Thyroid gland (tissue), 4 donors: ENCODE results near the gene KRTAP9-4. TPM values are rescaled to one million over a fixed set of nuclear protein-coding genes. Genes with fewer than 3 reads are reported as not detected.
"Not testable (repeated sequence)": the region's sequence is repeated elsewhere in the genome, so short reads cannot be mapped to it uniquely, and the experiment has no call there.

Source experiments
- DNase-seq, 2 donors: peaks; one replicate each; pipeline ENCODE4 v3.0.0-alpha.2; 2019
- H3K27ac ChIP-seq, 3 donors: fragments of 200-600 bp; sonication (generic); 1 replicate in 2 of 3; 2 replicates in 1 of 3; pipeline ENCODE4 v1.5.1; 2016 to 2019; ENCODE audit warnings: mild to moderate bottlenecking in 1 of 3, moderate library complexity in 1 of 3
- H3K27me3 ChIP-seq: fragments of 200-600 bp; sonication (generic); one replicate; pipeline ENCODE4 v1.5.1; 2019
- H3K36me3 ChIP-seq, 2 donors: fragments of 200-600 bp; sonication (generic); one replicate each; pipeline ENCODE4 v1.5.1; 2016 to 2019
- H3K4me1 ChIP-seq, 2 donors: fragments of 200-600 bp; sonication (generic); one replicate each; pipeline ENCODE4 v1.5.1; 2017 to 2019
- H3K4me3 ChIP-seq, 3 donors: fragments of 200-600 bp; sonication (generic); replicated peaks in 1 of 3; 1 replicate in 2 of 3; 2 replicates in 1 of 3; pipeline ENCODE4 v1.5.1; 2016; ENCODE audit warnings: mild to moderate bottlenecking in 1 of 3
- H3K9me3 ChIP-seq: fragments of 200-600 bp; sonication (generic); one replicate; pipeline ENCODE4 v1.5.1; 2017
- POLR2A ChIP-seq, 2 donors: fragments of 450-650 bp; IDR thresholded peaks; one replicate each; pipeline ENCODE4 v1.6.1; 2017; ENCODE audit warnings: antibody characterized with exemption in 2 of 2, mild to moderate bottlenecking in 2 of 2, moderate library complexity in 1 of 2
- WGBS, 2 donors: methylation state at CpG; one replicate each; pipeline ENCODE4 v1.1.5; 2017; 5-methylcytosine and 5-hydroxymethylcytosine counted together
- intact Hi-C: fragments of 100-400 bp; cut with DNase I; formaldehyde crosslinking; loops from one replicate; pipeline ENCODE4 v1.15.1; 2023
- total RNA-seq, 4 donors: library from RNA; depleted of rRNA; stranded (reverse); fragments of >200 nt; gene quantifications; one replicate each; pipeline ENCODE4 v1.2.3, GENCODE V29; 2016
- TF ChIP-seq, protein P1 (sequence below), 6 experiments: fragments of 200-600 bp in 3 of 6; fragments of 450-650 bp in 3 of 6; sonication (generic) in 3 of 6; IDR thresholded peaks; one replicate each; pipeline ENCODE4 v1.5.1; 2016 to 2019; ENCODE audit warnings: antibody characterized with exemption in 6 of 6, mild to moderate bottlenecking in 2 of 6, inconsistent platforms in 1 of 6, moderate library complexity in 1 of 6

Gene KRTAP9-4, protein sequence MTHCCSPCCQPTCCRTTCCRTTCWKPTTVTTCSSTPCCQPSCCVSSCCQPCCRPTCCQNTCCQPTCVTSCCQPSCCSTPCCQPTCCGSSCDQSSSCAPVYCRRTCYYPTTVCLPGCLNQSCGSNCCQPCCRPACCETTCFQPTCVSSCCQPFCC
- total RNA-seq = not detected

GRCh38 chr17:41249637-41250240 lies at the start of gene KRTAP9-4:
KRTAP9-4 (plus strand) TSS chr17:41249687; CDS start chr17:41249721, 34 bp downstream.
- intact Hi-C loops, DNase-seq, H3K4me1 ChIP-seq, H3K36me3 ChIP-seq, H3K4me3 ChIP-seq, H3K27ac ChIP-seq, H3K27me3 ChIP-seq, H3K9me3 ChIP-seq: not testable (repeated sequence)
- WGBS, 2 donors = 75 to 77% methylated on average over 1 of the region's 2 CpGs

GRCh38 chr17:41211845-41212466 lies 37.5 kb upstream of the KRTAP9-4 start:
- Histone ChIP-seq H3K9me3 (no peaks in the 10 kb centered on the region), H3K4me1 (no peaks in the 10 kb centered on the region), H3K27me3 (no peaks in the 10 kb centered on the region), H3K4me3 (no peak overlapping the region), H3K36me3 (no peaks in the 10 kb centered on the region), H3K27ac (no peak overlapping the region)
- TF ChIP-seq, protein P1, sequence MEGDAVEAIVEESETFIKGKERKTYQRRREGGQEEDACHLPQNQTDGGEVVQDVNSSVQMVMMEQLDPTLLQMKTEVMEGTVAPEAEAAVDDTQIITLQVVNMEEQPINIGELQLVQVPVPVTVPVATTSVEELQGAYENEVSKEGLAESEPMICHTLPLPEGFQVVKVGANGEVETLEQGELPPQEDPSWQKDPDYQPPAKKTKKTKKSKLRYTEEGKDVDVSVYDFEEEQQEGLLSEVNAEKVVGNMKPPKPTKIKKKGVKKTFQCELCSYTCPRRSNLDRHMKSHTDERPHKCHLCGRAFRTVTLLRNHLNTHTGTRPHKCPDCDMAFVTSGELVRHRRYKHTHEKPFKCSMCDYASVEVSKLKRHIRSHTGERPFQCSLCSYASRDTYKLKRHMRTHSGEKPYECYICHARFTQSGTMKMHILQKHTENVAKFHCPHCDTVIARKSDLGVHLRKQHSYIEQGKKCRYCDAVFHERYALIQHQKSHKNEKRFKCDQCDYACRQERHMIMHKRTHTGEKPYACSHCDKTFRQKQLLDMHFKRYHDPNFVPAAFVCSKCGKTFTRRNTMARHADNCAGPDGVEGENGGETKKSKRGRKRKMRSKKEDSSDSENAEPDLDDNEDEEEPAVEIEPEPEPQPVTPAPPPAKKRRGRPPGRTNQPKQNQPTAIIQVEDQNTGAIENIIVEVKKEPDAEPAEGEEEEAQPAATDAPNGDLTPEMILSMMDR (IDR thresholded peaks at IDR 0.05) = no peak
- TF ChIP-seq POLR2A (IDR thresholded peaks at IDR 0.05) = no peak
- intact Hi-C loops = no loop called here
- 59 to 67% methylated on average over 1 of the region's 1 CpG for WGBS, 2 donors
- no peak for DNase-seq

DNA sequence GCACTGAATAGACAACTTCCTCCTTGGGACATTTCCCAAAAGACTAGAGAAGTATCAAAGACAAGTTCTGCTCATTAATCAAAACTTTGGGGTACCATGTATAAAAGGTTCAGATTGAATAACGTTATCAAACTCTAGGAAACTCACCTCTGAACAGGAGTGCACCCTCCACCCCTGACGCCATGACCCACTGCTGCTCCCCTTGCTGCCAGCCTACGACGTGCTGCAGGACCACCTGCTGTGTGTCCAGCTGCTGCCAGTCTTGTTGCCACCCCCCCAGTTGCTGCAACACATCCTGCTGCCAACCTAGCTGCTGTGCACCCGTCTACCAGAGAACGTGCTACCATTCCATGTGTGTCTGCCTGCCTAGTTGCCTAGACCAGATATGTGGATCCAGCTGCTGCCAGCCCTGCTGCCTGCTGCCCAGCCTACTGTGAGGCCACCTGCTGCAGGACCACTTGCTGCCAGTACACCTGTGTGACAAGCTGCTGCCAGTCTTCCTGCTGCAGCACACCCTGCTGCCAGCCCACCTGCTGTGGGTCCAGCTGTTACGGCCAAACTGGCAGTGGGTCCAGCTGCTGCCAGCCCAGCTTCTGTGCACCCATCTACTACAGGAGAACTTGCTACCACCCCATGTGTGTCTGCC lies 36.8 kb upstream of the KRTAP9-4 start:
- no peak overlapping the region for H3K27ac ChIP-seq
- TF ChIP-seq POLR2A (IDR thresholded peaks at IDR 0.05) = no peak
- TF ChIP-seq, protein P1 (IDR thresholded peaks at IDR 0.05) = no peak
- no peaks in the 10 kb centered on the region for H3K4me1 ChIP-seq
- intact Hi-C loops = no loop called here
- no peaks in the 10 kb centered on the region for H3K27me3 ChIP-seq
- no peak overlapping the region for H3K4me3 ChIP-seq
- WGBS, 2 donors = 79 to 82% methylated on average over 6 of the region's 7 CpGs
- no peaks in the 10 kb centered on the region for H3K9me3 ChIP-seq
- DNase-seq = no peak
- H3K36me3 ChIP-seq = no peaks in the 10 kb centered on the region

DNA sequence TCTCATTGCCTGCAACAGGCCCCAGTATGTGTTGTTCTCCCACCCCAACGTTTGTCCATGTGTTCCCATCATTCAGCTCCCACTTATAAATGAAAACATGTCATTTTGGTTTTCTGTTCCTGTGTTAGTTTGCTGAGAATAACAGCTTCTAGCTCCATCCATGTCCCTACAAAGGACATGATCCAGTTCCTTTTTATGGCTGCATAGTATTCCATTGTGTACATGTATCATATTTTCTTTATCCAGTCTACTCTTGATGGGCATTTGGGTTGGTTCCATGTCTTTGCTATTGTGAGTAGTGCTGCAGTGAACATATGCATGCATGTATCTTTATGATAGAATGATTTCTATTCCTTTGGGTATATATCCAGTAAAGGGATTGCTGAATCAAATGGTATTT lies 33.8 kb upstream of the KRTAP9-4 start:
- TF ChIP-seq, protein P1 (IDR thresholded peaks at IDR 0.05) = no peak
- no peak for TF ChIP-seq POLR2A (IDR thresholded peaks at IDR 0.05)
- no peaks in the 10 kb centered on the region for H3K9me3 ChIP-seq
- no peak overlapping the region for H3K4me3 ChIP-seq
- no peaks in the 10 kb centered on the region for H3K27me3 ChIP-seq
- H3K36me3 ChIP-seq = no peaks in the 10 kb centered on the region
- no peak for DNase-seq
- H3K27ac ChIP-seq = no peak overlapping the region
- 77 to 79% methylated on average over 1 of the region's 1 CpG for WGBS, 2 donors
- intact Hi-C loops = no loop called here
- H3K4me1 ChIP-seq = no peaks in the 10 kb centered on the region

DNA sequence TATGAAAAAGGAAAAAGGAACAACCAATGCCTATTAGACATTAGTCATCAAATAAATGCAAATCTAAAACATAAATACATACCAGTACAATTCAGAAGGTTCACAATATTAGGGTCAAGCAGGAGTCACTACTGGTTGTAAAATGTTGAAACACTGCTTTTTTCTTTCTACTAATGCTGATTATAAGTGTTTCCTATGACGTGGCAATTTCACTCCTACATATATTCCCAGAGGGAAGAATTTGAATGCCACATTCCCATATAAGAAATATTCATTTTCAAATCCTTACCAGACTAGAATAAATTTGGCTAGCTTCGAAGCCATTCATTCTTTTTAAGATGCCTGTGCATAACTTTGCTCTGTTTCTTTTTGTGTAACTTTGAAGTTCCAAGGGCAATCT lies 25.7 kb upstream of the KRTAP9-4 start:
- 76 to 77% methylated on average over 2 of the region's 2 CpGs for WGBS, 2 donors
- no peak overlapping the region for H3K27ac ChIP-seq
- no peak for DNase-seq
- TF ChIP-seq, protein P1 (IDR thresholded peaks at IDR 0.05) = no peak
- no peak for TF ChIP-seq POLR2A (IDR thresholded peaks at IDR 0.05)
- H3K4me3 ChIP-seq = no peak overlapping the region
- intact Hi-C loops = no loop called here
- no peaks in the 10 kb centered on the region for H3K27me3 ChIP-seq
- no peaks in the 10 kb centered on the region for H3K4me1 ChIP-seq
- H3K36me3 ChIP-seq = no peaks in the 10 kb centered on the region
- no peaks in the 10 kb centered on the region for H3K9me3 ChIP-seq
